ENCODE data around the gene MAP3K4.

The MAP3K4 gene

DNA sequence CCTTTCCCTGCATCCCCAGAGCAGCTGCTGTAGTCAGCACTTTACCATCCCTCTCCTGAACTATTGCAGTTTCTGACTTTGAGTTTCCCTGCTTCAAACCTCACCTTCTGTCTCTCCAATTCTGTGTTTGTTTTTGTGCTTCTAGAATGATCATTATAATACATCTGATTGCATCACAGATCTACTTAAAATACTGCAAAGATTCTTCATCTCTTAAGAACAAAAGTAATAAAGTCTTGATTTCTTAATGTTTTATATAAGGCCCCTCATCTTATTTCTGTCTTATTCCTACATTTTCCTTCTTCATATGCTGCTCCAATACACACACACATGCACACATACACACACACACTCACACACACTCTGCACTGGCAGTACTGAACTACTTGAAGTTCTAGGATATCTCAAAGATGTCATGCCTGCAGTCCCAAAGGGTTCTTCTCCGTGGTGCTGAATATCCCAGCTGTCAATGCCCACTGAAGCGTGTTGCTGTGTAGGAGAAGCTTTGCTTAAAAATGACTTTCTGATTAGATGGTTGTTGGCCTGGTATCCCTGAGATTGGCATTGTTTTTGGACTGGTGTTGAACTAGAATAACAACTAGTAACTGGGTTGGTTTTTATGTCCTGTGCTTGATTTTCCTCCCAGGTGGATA, 97.2 kb downstream of the MAP3K4 start:
- TF ChIP-seq ZNF274 (IDR thresholded peaks at IDR 0.05; ENCODE audit: low read depth, low read length), result no peak
- H3K4me3 ChIP-seq (ENCODE audit: low read length), result no peak overlapping the region

DNA sequence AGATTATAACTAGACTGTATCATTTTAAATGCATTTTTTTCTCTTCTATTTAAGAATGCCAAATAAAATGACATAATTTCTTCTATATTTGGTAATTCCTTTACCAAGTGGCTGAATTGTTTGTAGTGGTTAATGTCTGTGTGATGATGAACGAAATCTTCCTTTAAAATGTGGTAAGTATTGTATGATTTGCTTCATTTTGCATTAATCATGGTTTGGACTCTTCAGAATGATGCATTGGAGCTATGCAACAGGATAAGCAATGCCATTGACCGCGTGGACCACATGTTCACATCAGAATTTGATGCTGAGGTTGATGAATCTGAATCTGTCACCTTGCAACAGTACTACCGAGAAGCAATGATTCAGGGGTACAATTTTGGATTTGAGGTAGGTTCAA, 99.6 kb downstream of the MAP3K4 start:
- H3K4me3 ChIP-seq (ENCODE audit: low read length), result no peak overlapping the region
- no peak for TF ChIP-seq ZNF274 (IDR thresholded peaks at IDR 0.05; ENCODE audit: low read depth, low read length)

DNA sequence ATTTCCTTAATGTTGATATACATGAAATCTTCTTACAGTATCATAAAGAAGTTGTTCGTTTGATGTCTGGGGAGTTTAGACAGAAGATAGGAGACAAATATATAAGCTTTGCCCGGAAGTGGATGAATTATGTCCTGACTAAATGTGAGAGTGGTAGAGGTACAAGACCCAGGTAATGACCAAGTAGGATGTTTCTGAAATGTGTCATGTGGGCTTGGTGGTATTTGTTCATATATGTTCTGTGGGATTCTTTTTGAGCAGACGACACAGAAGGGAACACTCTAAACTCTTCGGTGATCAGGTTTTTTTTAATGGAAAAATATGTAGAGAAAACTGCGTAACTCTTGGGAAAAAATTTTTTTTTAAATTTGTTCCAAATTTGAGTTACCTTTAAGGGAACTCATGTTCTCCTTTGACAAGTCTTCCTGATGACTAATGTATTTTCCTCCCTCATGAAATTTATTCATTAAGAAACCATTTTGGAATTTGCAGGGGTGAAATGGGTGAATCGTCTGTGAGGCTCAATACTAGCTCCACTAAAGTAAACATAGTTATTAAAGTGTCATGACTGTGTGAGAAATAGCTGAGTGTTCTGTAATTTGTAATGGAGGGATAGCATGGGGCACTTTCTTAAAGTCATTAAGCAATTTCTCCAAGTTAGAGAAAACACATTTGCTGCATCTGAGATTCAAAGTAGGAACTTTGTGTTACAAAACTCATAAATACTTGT, 100.6 kb downstream of the MAP3K4 start:
- H3K4me3 ChIP-seq (ENCODE audit: low read length), result no peak overlapping the region
- no peak for TF ChIP-seq ZNF274 (IDR thresholded peaks at IDR 0.05; ENCODE audit: low read depth, low read length)

DNA sequence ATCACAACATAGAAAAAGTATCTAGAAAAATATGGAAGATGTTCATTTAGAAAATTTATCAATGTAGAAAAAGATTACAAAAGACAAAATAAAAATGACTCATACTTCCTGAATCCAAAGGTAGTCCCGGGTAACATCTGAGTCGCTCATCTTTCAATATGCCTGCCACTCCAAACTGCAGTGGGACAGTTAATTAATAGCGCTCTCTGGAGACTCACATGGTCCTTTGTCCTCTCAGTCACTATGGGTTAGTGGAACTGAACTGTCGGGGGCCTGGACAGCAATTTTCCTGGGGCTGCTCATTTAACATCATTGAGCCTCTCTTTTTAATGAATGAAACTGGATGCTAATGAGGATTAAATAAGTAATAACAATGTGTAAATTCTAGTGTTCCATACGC, 103.4 kb downstream of the MAP3K4 start:
- TF ChIP-seq ZNF274 (IDR thresholded peaks at IDR 0.05; ENCODE audit: low read depth, low read length), result no peak
- H3K4me3 ChIP-seq (ENCODE audit: low read length), result no peak overlapping the region

DNA sequence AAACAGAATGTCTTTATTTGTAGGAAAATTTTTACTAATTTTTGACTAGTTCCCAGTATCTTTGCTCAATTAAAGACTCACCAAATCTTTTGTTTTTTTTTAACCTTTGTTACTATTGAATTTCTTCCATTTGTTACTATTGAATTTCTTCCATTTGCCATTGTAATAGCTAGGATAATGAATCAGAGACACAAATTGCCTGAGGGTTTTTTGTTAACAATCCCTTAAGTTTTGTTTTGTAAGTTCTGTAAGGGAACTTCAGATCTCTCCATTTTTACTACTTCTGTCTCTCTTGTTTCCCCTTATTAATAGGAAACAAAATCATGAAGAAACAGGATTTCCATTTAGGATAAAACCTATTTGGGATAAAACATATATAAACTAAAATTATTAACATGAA, 104.3 kb downstream of the MAP3K4 start:
- TF ChIP-seq ZNF274 (IDR thresholded peaks at IDR 0.05; ENCODE audit: low read depth, low read length), result no peak
- no peak overlapping the region for H3K4me3 ChIP-seq (ENCODE audit: low read length)

DNA sequence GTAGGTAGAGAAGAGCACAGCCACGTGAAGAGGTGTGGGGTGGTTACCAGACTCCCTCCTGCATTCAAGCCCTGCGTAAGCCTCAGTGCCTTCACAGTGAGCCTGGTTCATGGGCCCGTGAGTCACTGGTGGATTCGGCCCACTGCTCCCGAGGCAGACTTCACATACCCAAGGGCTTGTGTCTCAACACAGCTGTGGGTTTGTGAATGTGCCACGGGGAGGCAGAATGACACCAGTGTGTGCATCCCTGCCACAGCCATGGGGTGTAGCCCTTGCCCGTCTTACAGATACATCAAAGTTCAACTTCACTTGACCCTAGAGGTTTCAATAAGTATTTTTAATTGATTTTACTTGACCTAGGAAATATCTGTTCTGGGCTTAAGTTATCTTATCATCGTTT, 108.5 kb downstream of the MAP3K4 start:
- TF ChIP-seq ZNF274 (IDR thresholded peaks at IDR 0.05; ENCODE audit: low read depth, low read length), result no peak
- no peak overlapping the region for H3K4me3 ChIP-seq (ENCODE audit: low read length)

DNA sequence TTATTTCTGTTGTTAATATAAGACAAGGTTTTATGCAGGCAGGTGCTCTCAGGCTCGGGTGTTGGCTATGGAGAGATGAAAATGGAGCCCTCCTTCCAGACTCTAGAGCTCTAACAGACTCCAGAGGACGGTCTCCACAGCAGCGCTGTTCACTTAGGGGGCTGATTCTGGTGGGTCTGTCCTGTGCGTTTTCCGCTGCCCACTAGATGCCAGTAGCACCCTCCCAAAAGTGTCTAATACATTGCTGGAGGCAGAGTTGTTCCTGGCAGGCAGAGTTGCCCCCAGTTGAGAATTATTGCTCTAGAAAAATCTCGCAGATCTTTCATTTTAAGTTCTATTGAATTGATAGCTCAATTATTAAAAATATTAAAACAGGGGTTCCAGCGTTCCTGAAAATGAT, 109.9 kb downstream of the MAP3K4 start:
- no peak for TF ChIP-seq ZNF274 (IDR thresholded peaks at IDR 0.05; ENCODE audit: low read depth, low read length)
- H3K4me3 ChIP-seq (ENCODE audit: low read length), result no peak overlapping the region

DNA sequence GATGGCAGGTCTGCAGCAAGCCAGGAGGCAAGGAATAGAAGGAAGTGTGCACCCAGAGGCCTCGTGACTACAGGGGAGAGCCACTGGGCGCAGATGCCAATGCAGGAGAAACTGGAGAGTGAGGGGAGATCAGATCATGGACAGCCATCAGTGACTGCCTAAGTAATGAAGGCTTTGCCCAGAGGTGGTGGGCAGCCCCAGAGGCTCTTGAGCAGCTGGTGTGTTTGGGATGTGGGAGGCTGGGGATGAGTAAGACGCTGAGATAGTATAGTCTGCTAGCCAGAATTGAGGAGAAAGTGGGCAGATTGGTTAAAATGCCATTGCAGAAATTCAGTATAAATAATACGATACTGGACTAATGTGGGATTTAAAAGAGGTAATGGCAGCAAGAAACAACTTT, 111.9 kb downstream of the MAP3K4 start:
- H3K4me3 ChIP-seq (ENCODE audit: low read length), result no peak overlapping the region
- TF ChIP-seq ZNF274 (IDR thresholded peaks at IDR 0.05; ENCODE audit: low read depth, low read length), result no peak

DNA sequence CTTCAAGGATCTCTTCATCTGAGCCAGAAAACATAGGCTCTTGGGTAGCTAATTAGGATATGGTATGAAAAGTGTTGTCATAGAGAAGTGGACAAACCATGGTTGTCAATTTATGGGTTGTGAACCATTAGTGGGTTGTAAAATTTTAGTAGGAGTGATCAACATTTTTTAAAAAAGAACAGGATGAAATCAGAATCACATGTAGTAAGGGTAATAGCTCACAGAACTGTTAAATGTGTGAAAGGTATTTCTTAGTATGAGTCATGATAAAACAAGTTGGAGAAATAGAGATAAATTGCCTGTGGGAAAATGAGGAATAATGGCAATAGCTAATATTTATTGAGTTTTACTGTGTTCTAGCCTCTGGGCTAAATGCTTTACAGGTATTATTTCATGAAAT, 113.4 kb downstream of the MAP3K4 start:
- H3K4me3 ChIP-seq (ENCODE audit: low read length), result no peak overlapping the region
- TF ChIP-seq ZNF274 (IDR thresholded peaks at IDR 0.05; ENCODE audit: low read depth, low read length), result no peak

DNA sequence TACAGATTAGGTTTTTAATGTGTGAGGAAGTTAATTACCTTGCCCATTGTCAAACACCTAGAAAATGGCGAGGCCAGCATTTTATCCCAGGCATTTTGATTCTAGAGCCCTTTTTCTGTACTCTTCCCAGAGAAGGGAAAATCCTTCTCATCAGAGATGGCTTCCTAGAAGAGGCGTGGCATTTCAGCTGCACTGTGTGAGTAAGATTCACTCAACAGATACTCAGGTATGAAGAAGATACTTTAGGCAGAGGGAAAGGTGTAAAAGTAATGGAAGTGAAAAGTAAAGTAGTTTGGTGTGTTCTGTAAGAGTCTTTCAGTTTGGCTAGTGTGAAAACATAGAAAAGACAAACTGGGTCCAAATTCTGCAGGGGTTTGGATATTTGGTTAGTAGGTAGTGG, 113.8 kb downstream of the MAP3K4 start:
- H3K4me3 ChIP-seq (ENCODE audit: low read length), result no peak overlapping the region
- TF ChIP-seq ZNF274 (IDR thresholded peaks at IDR 0.05; ENCODE audit: low read depth, low read length), result no peak

DNA sequence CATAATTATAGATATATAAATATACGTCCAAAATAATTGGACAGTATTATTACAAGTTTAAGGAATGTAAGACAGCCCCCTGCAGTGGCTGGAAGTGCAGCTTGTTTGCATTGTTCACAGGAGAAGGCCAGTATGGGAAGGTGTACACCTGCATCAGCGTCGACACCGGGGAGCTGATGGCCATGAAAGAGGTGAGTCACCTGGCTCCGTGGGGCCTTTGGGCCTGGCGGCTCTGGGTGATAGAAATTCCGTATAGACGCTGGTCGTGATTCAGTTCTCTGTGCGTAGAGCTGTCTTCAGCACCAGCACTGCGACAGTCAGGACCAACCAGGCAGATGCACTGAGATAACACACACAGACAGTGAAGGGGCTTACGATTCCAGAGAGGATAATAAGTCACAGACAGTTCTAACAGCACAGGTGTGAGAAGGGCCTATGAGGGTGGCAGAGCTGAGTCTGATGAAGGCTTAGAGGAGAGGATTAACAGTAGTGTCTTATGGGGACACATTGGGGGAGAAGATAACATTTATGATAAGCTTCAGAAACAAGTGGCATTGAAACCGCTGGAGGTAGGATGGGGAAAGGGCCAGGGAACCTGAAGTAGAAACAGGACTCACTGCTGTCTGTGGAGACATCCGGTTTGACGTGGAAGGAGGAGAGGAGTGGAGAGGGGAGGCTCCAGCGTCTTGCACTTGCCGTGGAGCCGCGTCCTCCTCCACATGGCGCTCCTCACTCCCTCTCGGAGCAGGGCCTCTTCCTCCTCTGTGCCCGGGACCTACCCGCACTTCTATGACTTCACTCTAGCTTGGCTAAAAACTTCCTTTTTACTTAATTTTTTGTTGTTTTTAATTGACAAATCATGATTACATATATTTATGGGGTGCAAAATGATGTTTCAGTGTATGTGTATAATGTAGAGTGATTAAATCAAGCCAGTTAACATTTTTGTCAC, 116.5 kb downstream of the MAP3K4 start:
- no peak overlapping the region for H3K4me3 ChIP-seq (ENCODE audit: low read length)
- no peak for TF ChIP-seq ZNF274 (IDR thresholded peaks at IDR 0.05; ENCODE audit: low read depth, low read length)

DNA sequence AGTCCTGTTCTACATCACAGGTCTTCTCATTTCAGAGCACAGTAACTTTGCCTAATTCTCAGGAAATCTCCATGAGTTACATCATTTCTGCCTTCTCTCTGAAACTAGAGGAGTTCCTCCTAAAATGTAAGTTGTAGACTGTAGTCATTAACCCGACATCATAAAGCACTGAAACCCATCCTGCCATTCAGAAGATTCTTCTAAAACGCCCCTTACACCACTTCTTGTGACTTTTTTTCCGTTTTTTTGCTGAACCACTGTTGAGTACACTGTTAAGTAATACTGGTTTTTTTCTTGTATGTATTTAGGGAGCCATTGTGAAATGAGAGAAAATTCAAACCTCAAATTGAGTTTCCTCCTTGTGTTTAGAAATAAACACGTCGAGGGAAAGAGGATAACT, 117.3 kb downstream of the MAP3K4 start:
- TF ChIP-seq ZNF274 (IDR thresholded peaks at IDR 0.05; ENCODE audit: low read depth, low read length), result no peak
- no peak overlapping the region for H3K4me3 ChIP-seq (ENCODE audit: low read length)

DNA sequence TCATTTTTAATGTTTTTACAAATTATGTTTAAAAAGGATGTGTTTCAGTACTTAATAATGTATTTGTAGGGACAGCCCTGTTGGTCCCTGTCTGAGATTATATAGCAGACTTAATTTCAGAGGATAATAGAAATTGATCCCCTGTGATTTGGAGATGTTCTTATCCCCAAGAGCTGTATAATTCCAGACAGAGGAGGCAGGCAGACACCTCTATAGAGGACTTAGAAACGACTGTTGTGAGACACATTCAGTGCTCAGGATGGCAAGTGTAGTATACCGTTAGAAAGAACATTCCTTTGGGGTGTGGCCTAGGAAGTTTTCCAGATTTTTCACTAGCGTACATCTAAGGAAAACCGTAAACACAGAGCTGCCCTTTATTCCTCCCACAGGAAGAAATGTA, 117.8 kb downstream of the MAP3K4 start:
- no peak for TF ChIP-seq ZNF274 (IDR thresholded peaks at IDR 0.05; ENCODE audit: low read depth, low read length)
- no peak overlapping the region for H3K4me3 ChIP-seq (ENCODE audit: low read length)

DNA sequence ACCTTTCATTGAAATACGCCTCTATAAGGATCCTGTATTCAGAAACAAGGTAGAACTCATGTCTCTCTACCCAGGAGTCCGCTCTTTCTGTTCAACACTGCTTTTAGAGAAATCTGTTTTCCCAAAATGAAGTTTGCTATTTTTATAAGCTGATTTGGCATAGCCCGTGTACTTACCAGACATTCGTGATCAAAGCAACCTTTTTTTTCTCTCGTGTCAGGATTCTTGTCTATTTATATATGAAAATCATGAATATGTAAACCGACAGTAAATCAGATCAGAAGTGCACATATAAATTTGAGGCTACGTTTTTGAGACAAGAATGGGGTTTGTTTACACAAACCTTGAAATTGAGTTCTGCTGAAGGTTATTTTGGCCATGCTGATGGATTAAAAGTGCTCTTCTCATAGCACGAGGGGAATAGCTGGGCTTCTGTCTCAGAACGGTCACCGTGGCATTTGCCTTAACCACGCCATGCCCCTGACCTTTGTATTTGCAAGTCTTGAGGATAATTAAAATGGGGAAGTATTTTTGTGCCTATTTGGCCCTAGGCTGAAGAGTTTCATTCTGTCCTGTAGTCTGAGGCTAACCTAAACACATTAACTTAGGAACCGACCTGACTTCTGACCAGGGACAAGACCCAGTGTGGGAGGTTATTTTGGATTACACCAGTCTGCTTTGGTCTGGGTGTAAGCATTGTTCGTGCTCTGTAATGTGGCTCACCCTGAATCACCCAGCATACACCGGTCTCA, 118.6 kb downstream of the MAP3K4 start:
- H3K4me3 ChIP-seq (ENCODE audit: low read length), result no peak overlapping the region
- no peak for TF ChIP-seq ZNF274 (IDR thresholded peaks at IDR 0.05; ENCODE audit: low read depth, low read length)

Data from GM08714 (cell line).